Measurements from ENCODE around the gene ABCA13.

DNA sequence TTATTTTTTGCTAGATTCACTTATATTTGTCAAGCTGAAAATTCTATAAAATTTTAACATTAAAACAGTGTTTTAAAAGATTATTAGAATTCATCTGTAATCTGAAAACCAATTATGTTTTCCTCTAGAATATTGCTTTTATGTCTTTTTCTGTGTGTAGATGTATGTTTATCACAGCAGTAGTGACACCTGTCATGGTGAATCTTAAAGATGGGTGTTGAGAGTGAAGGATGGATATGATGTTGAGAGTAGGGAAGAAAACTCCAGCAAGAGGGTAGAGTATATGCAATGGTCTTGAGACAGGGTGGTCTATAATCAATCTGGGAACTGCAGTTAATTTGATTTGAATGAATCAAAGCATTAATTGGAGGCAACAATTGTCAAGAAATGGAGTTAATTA is 416.2 kb downstream of the ABCA13 start:
- TF ChIP-seq, protein P1, sequence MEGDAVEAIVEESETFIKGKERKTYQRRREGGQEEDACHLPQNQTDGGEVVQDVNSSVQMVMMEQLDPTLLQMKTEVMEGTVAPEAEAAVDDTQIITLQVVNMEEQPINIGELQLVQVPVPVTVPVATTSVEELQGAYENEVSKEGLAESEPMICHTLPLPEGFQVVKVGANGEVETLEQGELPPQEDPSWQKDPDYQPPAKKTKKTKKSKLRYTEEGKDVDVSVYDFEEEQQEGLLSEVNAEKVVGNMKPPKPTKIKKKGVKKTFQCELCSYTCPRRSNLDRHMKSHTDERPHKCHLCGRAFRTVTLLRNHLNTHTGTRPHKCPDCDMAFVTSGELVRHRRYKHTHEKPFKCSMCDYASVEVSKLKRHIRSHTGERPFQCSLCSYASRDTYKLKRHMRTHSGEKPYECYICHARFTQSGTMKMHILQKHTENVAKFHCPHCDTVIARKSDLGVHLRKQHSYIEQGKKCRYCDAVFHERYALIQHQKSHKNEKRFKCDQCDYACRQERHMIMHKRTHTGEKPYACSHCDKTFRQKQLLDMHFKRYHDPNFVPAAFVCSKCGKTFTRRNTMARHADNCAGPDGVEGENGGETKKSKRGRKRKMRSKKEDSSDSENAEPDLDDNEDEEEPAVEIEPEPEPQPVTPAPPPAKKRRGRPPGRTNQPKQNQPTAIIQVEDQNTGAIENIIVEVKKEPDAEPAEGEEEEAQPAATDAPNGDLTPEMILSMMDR (optimal IDR thresholded peaks at IDR 0.05 in 1 of 3, IDR thresholded peaks at IDR 0.05 in 1 of 3, conservative IDR thresholded peaks at IDR 0.05 in 1 of 3; ENCODE audit: extremely low read depth in 1 of 3, insufficient read depth in 2 of 3, low read length in 3 of 3) = no peak
- TF ChIP-seq EZH2 (IDR thresholded peaks at IDR 0.05; ENCODE audit: low read length) = no peak
